GM18873 (cell line): ENCODE measurements around the gene PLA2G2A.

Experiments
- ATAC-seq: cut with Tn5 transposase; IDR thresholded peaks from one replicate; pipeline ENCODE4 v1.9.1; 2021; ENCODE audit warnings: mild to moderate bottlenecking, moderate library complexity, moderate number of reproducible peaks; ENCODE audit not compliant: unreplicated experiment, low FRiP score

The PLA2G2A gene

GRCh38 chr1:19974822-19975416, 4.5 kb downstream of the PLA2G2A start:
- no peak for ATAC-seq

- no peak for ATAC-seq
Measured at GRCh38 chr1:19973616-19974015, 5.8 kb downstream of the PLA2G2A start.

DNA sequence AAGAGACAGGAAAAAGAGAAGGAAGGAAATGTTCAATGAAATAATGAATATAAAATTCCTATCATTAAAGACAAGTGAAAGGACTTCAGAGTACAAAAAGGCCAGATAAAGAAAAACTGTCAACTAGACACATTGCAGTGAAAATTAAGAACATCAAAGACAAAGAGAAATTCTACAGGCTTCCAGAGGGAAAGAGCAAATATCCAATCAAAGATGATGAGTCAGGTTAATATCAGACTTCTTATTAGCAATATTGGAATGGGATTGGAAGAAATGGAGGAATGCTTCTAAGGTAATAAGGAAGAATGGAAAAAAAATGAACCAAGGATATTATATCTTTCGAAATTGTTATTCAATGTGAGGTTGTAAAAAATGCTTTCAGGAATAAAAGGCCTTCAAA, 7.8 kb downstream of the PLA2G2A start:
- ATAC-seq, result no peak

DNA sequence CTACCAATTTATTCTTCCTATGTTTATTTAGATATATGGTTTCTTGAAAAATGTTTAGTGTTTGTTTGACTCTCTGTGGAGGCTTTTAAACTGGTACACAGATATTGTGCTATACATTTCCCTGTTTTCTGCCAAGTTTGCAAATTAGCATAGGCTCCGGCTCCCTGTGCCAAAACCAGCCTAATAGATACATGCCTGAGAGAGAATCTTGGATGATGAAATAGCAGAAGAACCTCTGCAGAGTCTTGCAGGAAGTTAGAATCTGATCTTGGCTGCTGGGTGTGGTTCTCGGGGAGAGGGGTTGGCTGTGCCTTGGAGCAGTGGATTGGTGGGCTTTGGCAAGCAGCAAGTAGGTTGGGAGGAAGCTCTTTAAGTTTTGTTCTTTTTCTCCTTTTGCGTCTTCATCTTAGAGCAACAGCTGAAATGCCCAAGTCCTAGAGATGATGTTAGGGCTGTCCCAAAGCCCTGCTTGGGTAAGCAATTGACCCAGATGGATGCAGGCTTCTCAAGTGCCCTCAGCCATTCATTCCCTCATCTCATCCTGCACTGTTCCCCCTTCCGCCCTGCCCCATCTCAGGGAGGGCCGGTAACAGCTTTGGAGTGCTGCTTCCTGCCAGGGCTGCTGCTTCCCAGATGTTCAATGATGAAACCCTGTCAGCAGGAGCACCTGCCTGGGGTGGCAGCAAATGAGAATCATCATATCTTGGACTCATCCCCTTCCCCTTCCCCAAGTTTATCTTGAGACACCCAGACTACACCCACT, 9.3 kb downstream of the PLA2G2A start:
- ATAC-seq, result no peak

DNA sequence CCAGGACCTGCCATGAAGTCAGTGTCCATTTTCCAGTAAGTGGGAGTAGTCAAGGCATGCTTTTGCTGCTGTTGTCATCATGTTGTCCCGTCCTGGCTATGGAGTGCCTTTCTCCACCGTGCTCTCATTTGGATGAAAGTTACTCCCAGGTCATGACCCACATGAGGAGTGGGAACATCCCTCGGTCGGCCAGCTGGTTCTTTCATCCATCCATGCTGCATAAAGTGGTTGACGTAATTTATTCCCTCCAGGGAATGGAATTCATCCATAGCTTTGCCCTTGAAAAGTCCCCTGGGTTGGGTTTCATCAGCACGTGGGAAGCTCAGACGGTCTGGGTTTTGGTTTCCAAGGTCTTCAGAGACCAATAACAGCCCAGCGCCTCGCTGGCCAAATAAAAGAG, 11.6 kb downstream of the PLA2G2A start:
- no peak for ATAC-seq

- ATAC-seq, result no peak
Measured at GRCh38 chr1:19964542-19964941, 14.9 kb downstream of the PLA2G2A start.

- no peak for ATAC-seq
Measured at GRCh38 chr1:19963636-19964035, 15.8 kb downstream of the PLA2G2A start.

DNA sequence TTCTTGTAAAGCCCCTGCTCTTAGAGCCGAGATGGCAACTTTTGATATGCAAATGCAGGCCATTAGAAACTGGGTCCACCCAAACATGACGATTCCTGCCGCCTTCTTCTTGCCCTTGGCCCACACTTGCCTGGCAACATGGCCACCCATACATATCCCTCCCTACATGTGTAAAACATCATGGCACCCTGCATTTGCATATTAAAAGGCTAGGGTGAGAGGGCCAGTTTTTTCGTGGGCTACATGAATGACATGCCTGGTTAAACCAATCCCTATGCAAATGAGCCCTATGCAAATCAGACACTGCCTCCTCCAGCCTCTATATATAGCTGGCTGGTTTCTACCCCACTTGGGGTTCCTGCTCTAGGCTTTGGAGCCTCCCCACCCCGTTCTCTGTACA, 18.8 kb downstream of the PLA2G2A start:
- no peak for ATAC-seq

GRCh38 chr1:19957779-19958178, 21.6 kb downstream of the PLA2G2A start:
- ATAC-seq, result no peak

DNA sequence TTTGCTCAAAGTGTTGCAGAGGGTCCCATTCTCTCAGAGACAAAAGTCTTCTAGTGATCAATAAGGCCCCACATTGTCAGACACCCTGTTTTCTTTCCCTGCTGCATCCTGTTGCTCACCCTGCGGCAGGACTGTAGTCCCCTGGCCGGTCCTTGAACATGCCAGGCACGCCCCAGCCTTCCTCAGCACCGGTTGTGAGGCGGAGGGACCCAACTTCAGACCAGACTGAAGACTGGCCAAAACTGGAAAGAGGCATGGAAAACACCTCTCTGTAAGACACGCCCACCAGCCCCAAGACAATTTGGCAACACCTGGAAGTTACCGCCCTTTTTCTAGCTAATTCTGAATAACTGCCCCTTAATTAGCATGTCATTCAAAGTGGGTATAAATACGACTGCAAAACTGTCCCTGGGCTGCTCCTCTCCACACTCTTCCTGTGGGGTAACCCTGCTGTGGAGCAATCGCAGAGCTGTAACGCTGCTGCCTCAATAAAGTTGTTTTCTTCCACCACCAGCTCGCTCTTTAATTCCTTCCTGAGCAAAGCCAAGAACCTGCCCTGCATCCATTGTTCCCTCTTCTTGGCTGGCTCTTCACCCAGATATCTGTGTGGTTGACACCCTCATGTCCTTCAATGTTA, 23.8 kb downstream of the PLA2G2A start:
- no peak for ATAC-seq

DNA sequence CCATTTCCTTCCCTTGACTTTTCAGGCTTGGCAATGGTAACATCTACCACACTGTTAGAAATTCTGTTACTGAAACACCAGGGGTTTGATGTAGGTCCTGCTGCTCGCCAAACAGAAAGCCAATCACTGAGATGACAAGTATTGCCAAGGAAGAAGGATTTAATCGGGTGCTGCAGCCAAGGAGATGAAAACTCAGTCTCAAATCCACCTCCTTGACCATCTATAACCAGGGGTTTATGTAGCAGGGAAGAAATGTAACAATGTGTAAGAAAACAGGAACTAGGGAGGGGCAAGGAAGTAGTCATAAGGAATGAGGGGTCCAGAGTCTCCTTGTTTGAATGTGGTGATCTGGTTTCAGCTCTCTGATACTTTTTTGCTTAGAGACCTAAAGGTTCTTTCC, 25.4 kb downstream of the PLA2G2A start:
- ATAC-seq, result no peak

- ATAC-seq, result no peak
Measured at GRCh38 chr1:19949016-19949415, 30.4 kb downstream of the PLA2G2A start.

- no peak for ATAC-seq
Measured at GRCh38 chr1:19946971-19947370, 32.4 kb downstream of the PLA2G2A start.

- no peak for ATAC-seq
Measured at GRCh38 chr1:19946331-19946751, 33.1 kb downstream of the PLA2G2A start.

- no peak for ATAC-seq
Measured at GRCh38 chr1:19945914-19946313, 33.5 kb downstream of the PLA2G2A start.

DNA sequence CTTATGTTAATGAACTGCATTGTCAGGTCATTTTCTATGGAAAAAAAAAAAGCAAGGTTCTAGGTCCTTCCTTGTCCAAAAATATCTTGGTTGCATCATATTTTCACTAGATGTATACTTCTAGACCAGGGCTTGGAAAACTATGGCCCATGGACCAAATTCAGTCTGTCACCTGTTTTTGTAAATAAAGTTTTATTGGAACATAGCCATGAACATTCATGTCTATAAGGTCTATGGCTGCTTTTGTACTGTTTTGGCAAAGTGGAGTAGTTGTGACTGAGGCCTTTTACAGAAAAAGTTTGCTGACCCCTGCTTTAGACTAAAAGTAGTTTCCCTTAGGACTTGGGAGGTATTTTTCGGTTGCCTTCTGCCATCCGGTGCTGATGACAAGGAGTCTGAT, 36.8 kb downstream of the PLA2G2A start:
- ATAC-seq, result no peak

- no peak for ATAC-seq
Measured at GRCh38 chr1:19942088-19942487, 37.3 kb downstream of the PLA2G2A start.

DNA sequence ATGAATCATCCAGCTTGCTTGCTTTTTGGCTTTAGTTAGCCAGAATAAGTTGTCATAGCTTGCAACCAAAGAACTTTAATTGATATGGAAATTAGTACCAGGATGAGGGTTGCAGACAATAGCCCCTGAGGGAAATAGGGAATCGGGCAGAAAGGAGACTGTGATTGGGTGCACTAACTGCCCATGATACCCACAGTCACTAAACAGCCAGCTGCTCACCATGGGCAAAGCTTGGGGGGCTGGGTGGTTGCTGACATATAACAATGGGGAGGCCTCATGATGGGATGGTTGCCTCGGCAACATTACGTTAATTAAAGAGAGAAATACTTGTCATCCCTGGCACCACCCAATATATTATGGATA, 38.2 kb downstream of the PLA2G2A start:
- ATAC-seq, result no peak

DNA sequence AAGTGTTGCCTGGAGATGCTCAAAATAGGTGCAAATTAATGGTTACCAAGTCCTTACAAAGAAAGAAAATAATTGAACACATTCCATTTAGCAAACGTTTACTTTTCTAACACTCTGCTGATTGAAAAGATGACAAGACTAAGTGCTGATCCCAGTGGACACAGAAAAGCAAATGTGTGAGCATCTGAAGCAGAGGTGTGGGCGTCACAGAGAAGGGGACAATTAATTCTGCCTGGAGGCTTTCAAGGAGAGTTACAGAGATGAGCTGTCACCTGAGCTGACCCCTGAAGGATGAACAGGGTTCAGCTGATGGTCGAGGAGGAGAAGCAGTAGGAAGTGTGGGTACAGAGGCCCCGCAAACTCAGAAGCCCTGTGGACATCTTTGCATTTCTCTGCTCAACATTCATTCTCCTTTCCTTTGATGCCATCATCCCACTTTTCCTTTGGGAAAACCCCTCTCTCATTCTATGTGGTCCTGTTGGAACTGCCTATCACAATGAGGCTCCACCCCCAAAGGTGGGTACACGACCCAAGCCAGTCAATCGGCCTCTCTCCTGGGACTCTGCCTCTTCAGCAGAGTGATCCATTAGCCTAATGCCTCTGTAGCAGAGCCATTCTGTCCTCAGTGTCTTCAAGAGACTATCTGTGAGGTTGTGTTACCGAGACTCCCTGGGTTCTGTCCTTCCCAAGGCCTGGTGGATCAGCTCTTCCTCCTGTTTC, 38.8 kb downstream of the PLA2G2A start:
- ATAC-seq, result no peak

- no peak for ATAC-seq
Measured at GRCh38 chr1:19938472-19938871, 40.9 kb downstream of the PLA2G2A start.

- ATAC-seq, result no peak
Measured at GRCh38 chr1:19936061-19936750, 43.2 kb downstream of the PLA2G2A start.
